GM21825 (cell line): ENCODE results near the gene FXR1.
"Not testable (repeated sequence)": the region's sequence is repeated elsewhere in the genome, so short reads cannot be mapped to it uniquely, and the experiment has no call there.

Experiments used
- ATAC-seq: cut with Tn5 transposase; IDR thresholded peaks from one replicate; pipeline ENCODE4 v1.9.1; 2021; ENCODE audit warnings: mild to moderate bottlenecking, moderate library complexity; ENCODE audit not compliant: unreplicated experiment

Gene FXR1

DNA sequence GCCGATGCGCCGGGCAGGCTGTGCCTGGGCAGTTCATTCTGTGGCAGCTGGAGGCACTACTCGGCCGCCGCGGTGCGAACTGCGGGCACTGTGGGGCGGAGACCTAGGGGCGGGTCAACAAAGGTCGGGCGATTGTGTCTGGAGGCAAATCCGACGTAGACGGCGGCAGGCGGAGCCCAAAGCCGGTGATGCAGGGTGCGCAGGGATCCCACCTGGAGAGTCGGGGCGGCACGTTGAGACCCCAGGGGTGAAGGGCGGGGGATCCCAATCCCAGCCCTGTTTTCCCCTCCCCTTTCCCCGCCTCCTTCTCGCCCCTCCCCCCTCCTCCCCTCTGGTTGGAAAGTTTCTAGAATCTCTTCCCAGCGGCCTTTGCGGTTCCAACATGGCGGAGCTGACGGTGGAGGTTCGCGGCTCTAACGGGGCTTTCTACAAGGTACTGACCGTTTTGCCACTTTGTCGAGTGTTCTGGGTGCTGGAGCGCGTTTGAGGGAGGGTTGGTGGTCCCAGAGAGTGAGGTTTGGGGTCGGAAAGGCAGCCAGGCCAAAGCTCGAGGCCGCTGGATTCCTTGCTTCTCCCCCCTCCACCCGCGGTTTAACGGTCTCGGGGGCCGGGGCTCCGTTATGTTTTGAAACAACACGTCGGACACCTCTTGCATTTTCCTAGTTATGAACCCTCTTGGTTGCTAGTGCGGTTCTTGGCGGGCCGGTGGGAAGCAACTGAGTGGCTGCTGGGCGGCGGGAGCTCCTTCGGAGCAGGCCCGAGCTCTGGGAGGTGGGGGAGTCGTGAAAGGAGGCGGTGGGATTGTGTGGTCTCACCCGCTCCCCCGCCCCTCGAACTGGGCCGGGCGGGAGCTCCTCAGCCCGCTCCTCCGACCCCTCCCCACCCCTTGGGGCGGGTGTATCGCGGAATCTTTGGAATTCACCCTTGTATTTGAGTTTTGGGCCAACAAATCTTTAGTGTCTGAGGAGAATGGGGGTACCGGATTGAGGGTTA, at the start of gene FXR1:
Gene FXR1, plus strand, starts transcription at position 367 of the 993 bp plus-strand sequence. Its CDS starts 16 bp downstream, at position 383.
- ATAC-seq = peak; percentile 100

- ATAC-seq = no peak
Measured at GRCh38 chr3:180870008-180870699, 42.3 kb upstream of the FXR1 start.

GRCh38 chr3:180871901-180872300, 40.6 kb upstream of the FXR1 start:
- ATAC-seq = no peak

DNA sequence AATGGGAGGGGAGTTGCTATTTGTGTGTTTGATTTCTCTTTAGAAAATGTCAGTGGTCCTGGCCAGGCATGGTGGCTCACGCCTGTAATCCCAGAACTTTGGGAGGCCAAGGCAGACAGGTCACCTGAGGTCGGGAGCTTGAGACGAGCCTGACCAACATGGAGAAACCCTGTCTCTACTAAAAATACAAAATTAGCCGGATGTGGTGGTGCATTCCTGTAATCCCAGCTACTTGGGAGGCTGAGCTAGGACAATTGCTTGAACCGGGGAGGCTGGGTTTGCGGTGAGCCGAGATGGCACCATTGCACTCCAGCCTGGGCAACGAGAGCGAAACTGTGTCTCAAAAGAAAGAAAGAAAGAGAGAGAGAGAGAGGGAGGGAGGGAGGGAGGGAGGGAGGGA, 40.0 kb upstream of the FXR1 start:
- not testable (repeated sequence) for ATAC-seq

- ATAC-seq = no peak
Measured at GRCh38 chr3:180875124-180875698, 37.3 kb upstream of the FXR1 start.

GRCh38 chr3:180881065-180881801, 31.2 kb upstream of the FXR1 start:
- no peak for ATAC-seq

DNA sequence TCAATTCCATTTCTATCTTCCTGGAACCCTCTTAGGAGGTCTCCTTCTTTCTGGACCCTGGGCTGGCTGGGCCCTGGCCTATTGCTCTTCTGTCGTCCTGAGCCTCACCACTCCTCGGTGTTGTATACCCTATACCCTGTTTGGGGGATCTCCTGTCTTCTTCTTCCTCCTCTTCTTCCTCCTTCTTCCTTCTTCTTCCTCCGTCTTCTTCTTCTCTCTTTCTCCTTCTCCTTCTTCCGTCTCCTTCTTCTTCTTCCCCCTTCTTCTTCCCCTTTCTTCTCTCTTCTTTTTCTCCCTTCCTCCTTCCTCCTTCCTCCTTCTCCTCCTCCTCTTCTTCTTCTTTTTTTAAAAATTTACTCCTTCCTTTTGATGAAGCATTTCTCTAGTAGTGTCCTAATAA, 30.4 kb upstream of the FXR1 start:
- no peak for ATAC-seq

DNA sequence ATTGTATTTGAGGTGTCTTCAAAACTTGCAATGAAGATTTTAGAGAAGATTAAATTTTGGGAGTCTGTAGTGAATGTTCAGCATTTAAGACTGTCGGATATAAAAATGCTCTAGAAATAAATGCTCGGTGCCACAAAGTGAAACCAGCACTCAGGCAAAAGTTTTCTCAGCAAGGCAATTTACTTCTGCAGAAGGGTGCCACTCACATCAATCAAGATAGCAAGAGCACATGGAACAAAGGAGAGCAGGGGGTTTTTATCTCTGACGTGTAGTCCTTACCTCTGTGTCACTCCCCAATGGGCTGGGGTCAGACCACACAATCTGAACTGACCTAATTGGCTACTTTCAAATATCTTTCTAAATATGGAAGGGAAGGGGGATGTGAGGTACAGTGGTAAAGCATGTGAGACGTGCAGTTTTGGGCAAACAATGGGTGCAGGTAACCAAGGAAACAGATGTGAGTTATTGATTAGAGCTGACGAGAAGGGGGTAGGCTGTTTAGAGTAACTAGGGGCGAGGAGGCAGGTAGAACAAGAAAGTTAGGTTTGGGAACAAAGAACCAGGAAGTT, 23.4 kb upstream of the FXR1 start:
- no peak for ATAC-seq

GRCh38 chr3:180898572-180898971, 13.9 kb upstream of the FXR1 start:
- no peak for ATAC-seq

DNA sequence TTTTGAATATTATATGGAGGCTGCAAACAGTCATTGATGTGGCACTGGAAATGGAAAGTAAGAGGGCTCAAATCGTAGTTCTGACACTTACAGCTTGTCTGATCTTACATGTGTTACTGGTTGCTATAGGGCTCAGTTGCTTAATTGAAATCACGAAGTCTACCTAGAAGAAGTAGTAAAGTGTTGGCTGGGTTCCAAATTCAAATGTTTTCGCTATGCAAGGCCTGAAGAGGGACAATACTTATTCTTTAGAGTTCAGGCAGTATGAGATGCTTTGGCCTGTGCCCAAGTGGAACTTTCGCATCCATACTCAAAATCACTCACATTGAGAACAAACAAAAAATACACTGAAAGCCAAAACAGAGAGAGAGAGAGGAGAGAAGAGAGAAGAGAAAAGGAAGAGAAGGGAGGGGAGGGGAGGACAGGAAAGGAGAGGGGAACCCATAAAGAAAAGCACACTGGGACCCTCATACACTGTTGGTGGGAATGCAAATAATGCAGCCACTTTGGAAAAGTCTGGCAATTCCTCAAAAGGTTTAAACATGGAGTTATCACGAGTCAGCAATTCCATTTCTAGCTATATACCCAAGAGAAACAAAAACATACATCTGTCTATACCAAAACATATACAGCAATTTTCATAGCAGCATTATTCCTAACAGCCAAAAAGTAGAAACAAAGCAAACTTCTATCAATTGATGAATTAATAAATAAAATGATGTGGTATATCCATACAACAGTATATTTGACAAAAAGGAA, 2.9 kb upstream of the FXR1 start:
- ATAC-seq = no peak

- ATAC-seq = no peak
Measured at GRCh38 chr3:180910823-180911222, 1.6 kb upstream of the FXR1 start.

DNA sequence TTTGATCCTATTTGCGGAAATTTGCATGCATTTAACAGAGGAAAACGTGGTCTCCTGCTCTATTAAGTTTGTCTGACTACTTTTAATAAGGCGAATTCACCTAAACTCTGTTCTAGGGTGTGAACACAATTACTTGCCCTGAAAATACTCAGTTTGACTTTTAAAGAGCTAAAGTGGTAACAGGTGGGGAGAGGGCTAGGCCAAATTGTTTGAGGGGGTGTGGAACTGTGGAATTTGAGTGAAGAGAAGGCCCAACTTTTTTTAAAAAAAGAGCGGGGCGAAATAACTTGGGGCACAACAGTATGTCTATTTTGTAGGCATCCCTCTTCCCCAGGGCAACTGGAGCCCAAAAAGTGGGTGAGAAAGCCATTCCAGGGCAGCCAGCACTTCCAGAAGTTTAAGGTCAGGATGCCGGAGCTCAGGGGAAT, 580 bp upstream of the FXR1 start:
- peak; percentile 13 for ATAC-seq

DNA sequence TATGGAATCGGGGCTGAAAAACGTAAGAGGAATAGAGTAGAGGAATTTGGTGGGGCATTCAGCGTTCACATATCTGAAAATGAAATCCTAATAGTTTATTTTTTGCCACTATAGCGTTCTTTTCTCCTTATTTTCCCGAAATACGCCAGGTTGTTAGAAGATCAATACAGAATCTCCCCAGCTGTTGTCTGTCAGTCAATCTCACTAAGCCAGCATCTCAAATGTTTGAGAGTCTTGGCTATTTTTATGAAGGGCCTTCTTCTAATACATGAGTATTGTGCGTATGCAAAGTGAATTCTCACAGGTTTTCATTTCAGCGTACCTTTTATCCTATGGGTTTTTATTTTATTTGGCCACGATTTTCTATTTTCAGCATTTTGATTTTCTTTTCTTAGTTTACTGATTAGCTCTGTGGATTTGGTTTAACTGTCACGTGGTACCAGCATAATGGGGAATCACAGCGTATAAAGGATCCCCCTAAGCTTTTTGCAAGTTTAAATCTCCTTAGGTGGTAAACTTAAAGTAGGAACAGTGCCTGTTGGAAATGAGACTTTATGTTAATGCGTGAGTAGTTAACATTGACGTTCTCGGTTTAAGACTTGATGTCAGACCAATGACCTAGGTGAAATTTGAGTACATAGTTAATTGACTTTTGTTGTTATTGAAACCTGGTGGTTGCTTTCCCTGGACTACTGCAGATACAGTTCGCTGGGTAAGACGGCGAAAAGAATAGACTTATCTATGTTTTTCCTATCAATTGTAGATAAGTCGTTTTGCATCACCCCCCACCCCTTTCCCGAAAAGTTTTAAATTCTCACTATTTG, 1.3 kb downstream of the FXR1 start:
- ATAC-seq = no peak

- ATAC-seq = no peak
Measured at GRCh38 chr3:180918542-180918941, 6.1 kb downstream of the FXR1 start.

DNA sequence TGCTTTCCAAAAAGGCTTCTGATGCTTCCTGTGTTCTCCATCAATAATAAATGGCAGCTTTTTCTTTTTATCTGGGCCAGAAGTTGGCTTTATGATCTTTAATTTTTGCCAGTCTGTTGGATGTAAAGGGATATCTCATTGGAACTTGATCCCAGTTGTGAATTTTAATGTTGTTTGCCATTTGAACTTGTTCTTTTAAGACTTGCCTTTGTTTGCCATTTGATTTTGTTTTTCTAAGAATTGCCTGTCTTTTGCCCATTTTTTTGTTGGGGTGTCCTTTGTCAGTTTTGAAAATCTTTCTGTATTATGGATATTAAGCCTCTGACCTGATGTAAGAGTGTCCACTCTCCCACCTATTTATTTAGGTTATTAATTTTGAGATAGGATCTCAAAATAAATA, 9.8 kb downstream of the FXR1 start:
- no peak for ATAC-seq

DNA sequence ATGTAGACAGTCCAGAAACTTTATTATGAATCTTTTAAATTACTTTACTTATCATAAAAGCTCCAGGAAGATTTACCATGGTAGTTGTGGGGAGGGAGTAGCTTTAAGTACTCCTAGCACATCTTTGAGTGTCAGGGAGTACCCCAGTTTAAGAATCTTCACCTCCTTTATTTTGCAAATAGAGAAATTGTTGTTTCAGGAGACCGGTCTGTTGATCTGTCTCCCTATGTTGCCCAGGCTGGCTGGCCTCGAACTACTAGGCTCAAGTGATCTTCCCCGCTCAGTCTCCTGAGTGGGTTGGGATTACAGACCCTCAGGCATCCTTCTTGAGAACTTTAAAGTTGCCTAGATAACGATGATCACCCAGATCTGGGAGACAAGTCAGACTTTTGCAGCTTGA, 11.1 kb downstream of the FXR1 start:
- ATAC-seq = no peak

GRCh38 chr3:180926526-180926925, 14.1 kb downstream of the FXR1 start:
- ATAC-seq = no peak

DNA sequence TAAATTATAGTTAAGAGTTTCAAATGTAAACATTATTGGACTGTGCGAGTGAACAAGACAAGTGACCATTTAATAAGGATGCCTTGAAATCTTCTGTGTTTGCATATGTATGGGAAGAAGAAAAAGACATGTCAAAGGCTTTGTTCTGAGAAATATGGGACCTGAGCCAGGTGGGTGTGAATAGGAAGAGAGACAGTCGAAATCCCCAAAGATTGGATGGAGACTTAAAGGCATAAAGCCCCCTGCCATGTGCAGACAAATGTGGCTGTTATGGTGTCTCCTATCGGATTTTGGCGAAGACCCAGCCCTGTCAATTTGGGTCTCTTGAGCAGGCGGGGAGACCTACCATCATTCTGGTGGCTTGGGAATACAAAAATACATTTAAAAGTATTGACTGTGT, 16.9 kb downstream of the FXR1 start:
- no peak for ATAC-seq

- ATAC-seq = no peak
Measured at GRCh38 chr3:180930526-180930925, 18.1 kb downstream of the FXR1 start.
